Measurements from ENCODE around the gene HNRNPA0. TPM values are rescaled to one million over a fixed set of nuclear protein-coding genes. Genes with fewer than 3 reads are reported as not detected.

HNRNPA0 gene
- total RNA-seq, 2 experiments from 2014 or later, result 26.0 to 34.0 TPM

- H3K4me1 Mint-ChIP-seq, result no peaks in the 10 kb centered on the region
- H3K27ac Mint-ChIP-seq, result no peak overlapping the region
These were observed 23.0 kb downstream of the HNRNPA0 start for GRCh38 chr5:137731176-137731575.

GRCh38 chr5:137730336-137730735, 23.8 kb downstream of the HNRNPA0 start:
- Mint-ChIP-seq H3K9me3 (ENCODE audit: low read depth) (no peaks in the 10 kb centered on the region), H3K27me3 (no peaks in the 10 kb centered on the region), H3K4me1 (no peaks in the 10 kb centered on the region), H3K36me3 (no peaks in the 10 kb centered on the region), H3K4me3 (no peak overlapping the region), H3K27ac (no peak overlapping the region)
- CTCF ChIA-PET, result interaction anchor here (1.2 to 4.0 kb wide), 2 partner anchors 13 to 101 kb away, joined by 3 to 19 read pairs; no protein-coding TSS in a partner anchor
- ATAC-seq (no peak), DNase-seq (no peak)

More at GRCh38 chr5:137731176-137731575, 23.0 kb downstream of the HNRNPA0 start:
- Mint-ChIP-seq H3K27me3 (no peaks in the 10 kb centered on the region), H3K9me3 (ENCODE audit: low read depth) (no peaks in the 10 kb centered on the region), H3K4me3 (no peak overlapping the region), H3K36me3 (no peaks in the 10 kb centered on the region)
- no peak for DNase-seq
- CTCF ChIA-PET, result interaction anchor here (0.7 to 4.0 kb wide), 4 partner anchors 12 to 1154 kb away, joined by 3 to 19 read pairs (median 3); no protein-coding TSS in a partner anchor
- ATAC-seq, result no peak

GRCh38 chr5:137728048-137728447, 26.1 kb downstream of the HNRNPA0 start:
- H3K4me1 Mint-ChIP-seq, result no peaks in the 10 kb centered on the region
- CTCF ChIA-PET, result interaction anchor here (1.5 to 2.1 kb wide), 3 partner anchors 12 to 99 kb away, joined by 3 to 6 read pairs (median 4); no protein-coding TSS in a partner anchor
- DNase-seq (no peak), ATAC-seq (no peak)
- H3K9me3 Mint-ChIP-seq (ENCODE audit: low read depth), result no peaks in the 10 kb centered on the region
- no peak overlapping the region for H3K27ac Mint-ChIP-seq
- H3K4me3 Mint-ChIP-seq, result no peak overlapping the region
- H3K36me3 Mint-ChIP-seq, result no peaks in the 10 kb centered on the region
- H3K27me3 Mint-ChIP-seq, result no peaks in the 10 kb centered on the region

- H3K27ac Mint-ChIP-seq, result no peak overlapping the region
- no peak overlapping the region for H3K4me3 Mint-ChIP-seq
- DNase-seq (no peak), ATAC-seq (no peak)
- CTCF ChIA-PET, result interaction anchor here (1.6 to 2.1 kb wide), 2 partner anchors 68 to 98 kb away, joined by 4 to 6 read pairs; no protein-coding TSS in a partner anchor
- no peaks in the 10 kb centered on the region for H3K36me3 Mint-ChIP-seq
- no peaks in the 10 kb centered on the region for H3K4me1 Mint-ChIP-seq
- no peaks in the 10 kb centered on the region for H3K9me3 Mint-ChIP-seq (ENCODE audit: low read depth)
- no peaks in the 10 kb centered on the region for H3K27me3 Mint-ChIP-seq
These were observed 26.5 kb downstream of the HNRNPA0 start for GRCh38 chr5:137727623-137728022.

- no peaks in the 10 kb centered on the region for H3K4me1 Mint-ChIP-seq
- no peak for DNase-seq
- H3K4me3 Mint-ChIP-seq, result no peak overlapping the region
- no peak for ATAC-seq
- no peaks in the 10 kb centered on the region for H3K9me3 Mint-ChIP-seq (ENCODE audit: low read depth)
- no peak overlapping the region for H3K27ac Mint-ChIP-seq
- no peaks in the 10 kb centered on the region for H3K27me3 Mint-ChIP-seq
- no peaks in the 10 kb centered on the region for H3K36me3 Mint-ChIP-seq
- CTCF ChIA-PET, result no interaction called here
These were observed 29.9 kb downstream of the HNRNPA0 start for GRCh38 chr5:137724251-137724650.

- CTCF ChIA-PET, result interaction anchor here (1.3 kb wide), 1 partner anchor 58 kb away, joined by 4 read pairs; no protein-coding TSS in a partner anchor
- H3K4me3 Mint-ChIP-seq, result no peak overlapping the region
- H3K4me1 Mint-ChIP-seq, result no peaks in the 10 kb centered on the region
- DNase-seq, result no peak
- H3K27me3 Mint-ChIP-seq, result no peaks in the 10 kb centered on the region
- H3K36me3 Mint-ChIP-seq, result peaks cover 4% of the 10 kb centered on the region
- H3K9me3 Mint-ChIP-seq (ENCODE audit: low read depth), result no peaks in the 10 kb centered on the region
- ATAC-seq, result no peak
- no peak overlapping the region for H3K27ac Mint-ChIP-seq
These were observed 35.6 kb downstream of the HNRNPA0 start for GRCh38 chr5:137718611-137719010.

GRCh38 chr5:137716337-137716736, 37.8 kb downstream of the HNRNPA0 start:
- CTCF ChIA-PET, result interaction anchor here (4.0 kb wide), 1 partner anchor 56 kb away, joined by 11 read pairs; no protein-coding TSS in a partner anchor
- H3K4me1 Mint-ChIP-seq, result no peaks in the 10 kb centered on the region
- H3K36me3 Mint-ChIP-seq, result peaks cover 9% of the 10 kb centered on the region

GRCh38 chr5:137715456-137715855, 38.7 kb downstream of the HNRNPA0 start:
- no peak overlapping the region for H3K27ac Mint-ChIP-seq
- no peaks in the 10 kb centered on the region for H3K27me3 Mint-ChIP-seq
- DNase-seq (no peak), ATAC-seq (no peak)
- H3K9me3 Mint-ChIP-seq (ENCODE audit: low read depth), result peaks cover 3% of the 10 kb centered on the region
- CTCF ChIA-PET, result interaction anchor here (4.0 kb wide), 1 partner anchor 55 kb away, joined by 11 read pairs; no protein-coding TSS in a partner anchor
- no peaks in the 10 kb centered on the region for H3K4me1 Mint-ChIP-seq
- H3K36me3 Mint-ChIP-seq, result peaks cover 9% of the 10 kb centered on the region
- H3K4me3 Mint-ChIP-seq, result no peak overlapping the region

More at GRCh38 chr5:137716337-137716736, 37.8 kb downstream of the HNRNPA0 start:
- Mint-ChIP-seq H3K27me3 (no peaks in the 10 kb centered on the region), H3K4me3 (no peak overlapping the region), H3K27ac (no peak overlapping the region), H3K9me3 (ENCODE audit: low read depth) (peaks cover 3% of the 10 kb centered on the region)
- DNase-seq (no peak), ATAC-seq (no peak)

GRCh38 chr5:137714946-137715345, 39.2 kb downstream of the HNRNPA0 start:
- DNase-seq (no peak), ATAC-seq (no peak)
- Mint-ChIP-seq H3K9me3 (ENCODE audit: low read depth) (peaks cover 3% of the 10 kb centered on the region), H3K4me3 (no peak overlapping the region), H3K27ac (no peak overlapping the region), H3K4me1 (no peaks in the 10 kb centered on the region), H3K27me3 (no peaks in the 10 kb centered on the region), H3K36me3 (peaks cover 9% of the 10 kb centered on the region)
- CTCF ChIA-PET, result interaction anchor here (4.0 kb wide), 1 partner anchor 55 kb away, joined by 11 read pairs; no protein-coding TSS in a partner anchor

- Mint-ChIP-seq H3K9me3 (ENCODE audit: low read depth) (peaks cover 3% of the 10 kb centered on the region), H3K4me1 (no peaks in the 10 kb centered on the region), H3K27me3 (no peaks in the 10 kb centered on the region), H3K27ac (no peak overlapping the region), H3K36me3 (peaks cover 9% of the 10 kb centered on the region), H3K4me3 (no peak overlapping the region)
- ATAC-seq (no peak), DNase-seq (no peak)
- CTCF ChIA-PET, result interaction anchor here (4.0 kb wide), 1 partner anchor 54 kb away, joined by 11 read pairs; no protein-coding TSS in a partner anchor
These were observed 39.7 kb downstream of the HNRNPA0 start for GRCh38 chr5:137714494-137714893.

- Mint-ChIP-seq H3K9me3 (ENCODE audit: low read depth) (peaks cover 3% of the 10 kb centered on the region), H3K27me3 (no peaks in the 10 kb centered on the region), H3K4me1 (no peaks in the 10 kb centered on the region), H3K27ac (no peak overlapping the region), H3K36me3 (peaks cover 8% of the 10 kb centered on the region), H3K4me3 (no peak overlapping the region)
- ATAC-seq (no peak), DNase-seq (no peak)
- CTCF ChIA-PET, result interaction anchor here (0.7 to 1.2 kb wide), 2 partner anchors 8 to 10 kb away, joined by 3 read pairs; no protein-coding TSS in a partner anchor
These were observed 42.0 kb downstream of the HNRNPA0 start for GRCh38 chr5:137712139-137712667.

- H3K4me3 Mint-ChIP-seq, result no peak overlapping the region
- peaks cover 3% of the 10 kb centered on the region for H3K9me3 Mint-ChIP-seq (ENCODE audit: low read depth)
- CTCF ChIA-PET, result no interaction called here
- DNase-seq, result no peak
- no peaks in the 10 kb centered on the region for H3K27me3 Mint-ChIP-seq
- peaks cover 8% of the 10 kb centered on the region for H3K36me3 Mint-ChIP-seq
- no peak overlapping the region for H3K27ac Mint-ChIP-seq
- no peaks in the 10 kb centered on the region for H3K4me1 Mint-ChIP-seq
- ATAC-seq, result no peak
These were observed 44.1 kb downstream of the HNRNPA0 start for GRCh38 chr5:137710086-137710485.

- no peak for ATAC-seq
- Mint-ChIP-seq H3K36me3 (peaks cover 6% of the 10 kb centered on the region), H3K9me3 (ENCODE audit: low read depth) (peaks cover 3% of the 10 kb centered on the region), H3K27me3 (no peaks in the 10 kb centered on the region), H3K4me1 (no peaks in the 10 kb centered on the region), H3K27ac (no peak overlapping the region), H3K4me3 (no peak overlapping the region)
- CTCF ChIA-PET, result interaction anchor here (1.3 kb wide), 1 partner anchor 17 kb away, joined by 3 read pairs; no protein-coding TSS in a partner anchor
- DNase-seq, result no peak
These were observed 45.2 kb downstream of the HNRNPA0 start for GRCh38 chr5:137708796-137709559.

All from activated CD8-positive, alpha-beta memory T cell treated with anti-CD3 and anti-CD28 coated beads, Interleukin-2, amount 10 ng/mL, durations not matched to agents 7 days and 5 days (primary cell).